ENCODE data around the gene FOXP1.

The FOXP1 gene

GRCh38 chr3:71387586-71387985, 195.9 kb downstream of the FOXP1 start:
- DNase-seq (ENCODE audit: low spot score) (no peak), ATAC-seq (ENCODE audit: low read depth) (no peak)
- no peaks in the 10 kb centered on the region for H3K9me3 ChIP-seq (ENCODE audit: severe bottlenecking)
- H3K36me3 ChIP-seq (ENCODE audit: low read depth): no peaks in the 10 kb centered on the region
- TF ChIP-seq CTCF (IDR thresholded peaks at IDR 0.05; ENCODE audit: poor library complexity, severe bottlenecking): no peak
- H3K27me3 ChIP-seq (ENCODE audit: insufficient read depth, poor library complexity, severe bottlenecking): no peaks in the 10 kb centered on the region
- no peak overlapping the region for H3K27ac ChIP-seq (ENCODE audit: poor library complexity, severe bottlenecking)
- no peak overlapping the region for H3K4me3 ChIP-seq (ENCODE audit: severe bottlenecking)
- H3K4me1 ChIP-seq (ENCODE audit: insufficient read depth, poor library complexity, severe bottlenecking): no peaks in the 10 kb centered on the region

- Histone ChIP-seq H3K27ac (ENCODE audit: poor library complexity, severe bottlenecking) (no peak overlapping the region), H3K27me3 (ENCODE audit: insufficient read depth, poor library complexity, severe bottlenecking) (no peaks in the 10 kb centered on the region), H3K4me1 (ENCODE audit: insufficient read depth, poor library complexity, severe bottlenecking) (no peaks in the 10 kb centered on the region), H3K36me3 (ENCODE audit: low read depth) (no peaks in the 10 kb centered on the region), H3K4me3 (ENCODE audit: severe bottlenecking) (no peak overlapping the region), H3K9me3 (ENCODE audit: severe bottlenecking) (no peaks in the 10 kb centered on the region)
- no peak for TF ChIP-seq CTCF (IDR thresholded peaks at IDR 0.05; ENCODE audit: poor library complexity, severe bottlenecking)
- no peak for ATAC-seq (ENCODE audit: low read depth)
- no peak for DNase-seq (ENCODE audit: low spot score)
Measured at GRCh38 chr3:71384837-71385716, 198.5 kb downstream of the FOXP1 start.

- no peak for ATAC-seq (ENCODE audit: low read depth)
- H3K27me3 ChIP-seq (ENCODE audit: insufficient read depth, poor library complexity, severe bottlenecking): no peaks in the 10 kb centered on the region
- H3K4me3 ChIP-seq (ENCODE audit: severe bottlenecking): no peak overlapping the region
- no peaks in the 10 kb centered on the region for H3K4me1 ChIP-seq (ENCODE audit: insufficient read depth, poor library complexity, severe bottlenecking)
- no peak for DNase-seq (ENCODE audit: low spot score)
- no peak overlapping the region for H3K27ac ChIP-seq (ENCODE audit: poor library complexity, severe bottlenecking)
- no peaks in the 10 kb centered on the region for H3K9me3 ChIP-seq (ENCODE audit: severe bottlenecking)
- H3K36me3 ChIP-seq (ENCODE audit: low read depth): no peaks in the 10 kb centered on the region
- no peak for TF ChIP-seq CTCF (IDR thresholded peaks at IDR 0.05; ENCODE audit: poor library complexity, severe bottlenecking)
Measured at GRCh38 chr3:71384388-71384787, 199.1 kb downstream of the FOXP1 start.

GRCh38 chr3:71380096-71380495, 203.4 kb downstream of the FOXP1 start:
- Histone ChIP-seq H3K36me3 (ENCODE audit: low read depth) (no peaks in the 10 kb centered on the region), H3K27ac (ENCODE audit: poor library complexity, severe bottlenecking) (no peak overlapping the region), H3K9me3 (ENCODE audit: severe bottlenecking) (no peaks in the 10 kb centered on the region), H3K27me3 (ENCODE audit: insufficient read depth, poor library complexity, severe bottlenecking) (no peaks in the 10 kb centered on the region), H3K4me1 (ENCODE audit: insufficient read depth, poor library complexity, severe bottlenecking) (no peaks in the 10 kb centered on the region), H3K4me3 (ENCODE audit: severe bottlenecking) (no peak overlapping the region)
- no peak for ATAC-seq (ENCODE audit: low read depth)
- TF ChIP-seq CTCF (IDR thresholded peaks at IDR 0.05; ENCODE audit: poor library complexity, severe bottlenecking): peak; percentile 22
- DNase-seq (ENCODE audit: low spot score): no peak

- no peaks in the 10 kb centered on the region for H3K4me1 ChIP-seq (ENCODE audit: insufficient read depth, poor library complexity, severe bottlenecking)
- no peaks in the 10 kb centered on the region for H3K36me3 ChIP-seq (ENCODE audit: low read depth)
- H3K27me3 ChIP-seq (ENCODE audit: insufficient read depth, poor library complexity, severe bottlenecking): no peaks in the 10 kb centered on the region
- DNase-seq (ENCODE audit: low spot score): no peak
- H3K9me3 ChIP-seq (ENCODE audit: severe bottlenecking): no peaks in the 10 kb centered on the region
- H3K27ac ChIP-seq (ENCODE audit: poor library complexity, severe bottlenecking): no peak overlapping the region
- TF ChIP-seq CTCF (IDR thresholded peaks at IDR 0.05; ENCODE audit: poor library complexity, severe bottlenecking): no peak
- no peak overlapping the region for H3K4me3 ChIP-seq (ENCODE audit: severe bottlenecking)
- ATAC-seq (ENCODE audit: low read depth): no peak
Measured at GRCh38 chr3:71378509-71378908, 205.0 kb downstream of the FOXP1 start.
